NCI-H510A treated with DMSO at 0.1 percent for 48 hours (cell line): Measurements from ENCODE around the gene PRKG1.
"Not testable (repeated sequence)": the region's sequence is repeated elsewhere in the genome, so short reads cannot be mapped to it uniquely, and the experiment has no call there.

Source experiments
- DNase-seq: peaks from one replicate; lab custom pipeline; 2025; lab: John Stamatoyannopoulos, UW

PRKG1 gene

DNA sequence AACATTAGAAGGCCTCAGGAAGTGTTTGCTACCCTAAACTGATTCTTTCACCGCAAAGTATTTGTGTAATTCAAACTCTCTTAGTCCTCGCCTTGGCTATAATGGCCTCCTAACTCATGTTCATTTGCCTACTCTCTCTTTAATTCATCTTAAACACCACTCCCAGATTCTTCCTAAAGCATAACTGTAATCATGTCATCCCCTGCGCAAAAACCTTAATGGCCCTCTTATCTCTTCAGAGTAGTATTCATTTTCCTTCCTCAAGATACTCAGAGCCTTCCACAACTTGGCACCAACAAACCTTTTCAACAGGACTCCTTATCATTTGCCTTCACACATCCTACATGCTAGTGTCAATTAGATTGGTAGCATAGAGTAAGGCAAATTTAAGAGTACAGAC is 582.2 kb downstream of the PRKG1 start:
- no peak for DNase-seq

- no peak for DNase-seq
These were observed 583.7 kb downstream of the PRKG1 start for GRCh38 chr10:51658000-51658399.

GRCh38 chr10:51659344-51659743 is 585.1 kb downstream of the PRKG1 start:
- no peak for DNase-seq

- DNase-seq = no peak
These were observed 588.8 kb downstream of the PRKG1 start for GRCh38 chr10:51663086-51663485.

GRCh38 chr10:51666456-51666855 is 592.2 kb downstream of the PRKG1 start:
- DNase-seq = no peak

GRCh38 chr10:51667678-51668335 is 593.5 kb downstream of the PRKG1 start:
- DNase-seq = no peak

- no peak for DNase-seq
These were observed 594.0 kb downstream of the PRKG1 start for GRCh38 chr10:51668336-51668689.

- DNase-seq = no peak
These were observed 594.8 kb downstream of the PRKG1 start for GRCh38 chr10:51669041-51669440.

DNA sequence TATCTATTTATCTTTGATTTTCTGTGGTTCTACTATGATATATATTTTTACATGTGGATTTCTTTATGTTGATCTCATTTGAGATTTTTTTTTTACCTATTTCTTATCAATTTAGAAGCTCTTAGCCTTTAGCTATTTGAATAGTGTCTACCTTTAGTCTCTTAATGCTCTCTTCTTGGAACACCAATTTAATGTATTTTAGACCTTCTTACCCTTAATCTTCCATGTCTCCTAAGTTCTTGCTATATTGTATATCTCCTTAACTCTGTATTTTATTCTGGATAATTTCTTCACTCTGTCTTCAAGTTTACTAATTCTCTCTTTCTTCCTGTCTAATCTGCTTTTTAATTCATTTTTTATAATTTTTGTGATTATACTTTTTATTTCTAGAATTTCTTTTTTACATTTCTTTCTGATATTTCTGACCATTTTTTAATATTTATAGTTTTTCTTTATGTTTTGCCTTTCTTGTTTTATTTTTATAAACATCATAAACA is 597.8 kb downstream of the PRKG1 start:
- no peak for DNase-seq

- no peak for DNase-seq
These were observed 600.8 kb downstream of the PRKG1 start for GRCh38 chr10:51675088-51675487.

GRCh38 chr10:51679841-51680240 is 605.6 kb downstream of the PRKG1 start:
- no peak for DNase-seq

GRCh38 chr10:51683031-51683691 is 608.9 kb downstream of the PRKG1 start:
- no peak for DNase-seq

- DNase-seq = no peak
These were observed 611.5 kb downstream of the PRKG1 start for GRCh38 chr10:51685768-51686167.

GRCh38 chr10:51687296-51687695 is 613.0 kb downstream of the PRKG1 start:
- no peak for DNase-seq

DNA sequence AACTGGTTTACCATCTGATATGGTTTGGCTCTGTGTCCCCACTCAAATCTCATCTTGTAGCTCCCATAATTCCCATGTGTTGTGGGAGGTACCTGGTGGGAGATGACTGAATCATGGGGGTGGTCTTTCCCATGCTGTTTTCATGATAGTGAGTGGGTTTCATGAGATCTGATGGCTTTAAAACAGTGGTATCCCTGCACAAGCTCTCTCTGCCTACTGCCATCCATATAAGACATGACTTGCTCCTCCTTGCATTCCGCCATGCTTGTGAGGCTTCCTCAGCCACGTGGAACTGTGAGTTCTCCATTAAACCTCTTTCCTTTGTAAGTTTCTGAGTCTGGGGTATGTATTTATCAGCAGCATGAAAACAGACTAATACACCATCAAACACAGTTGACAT is 614.5 kb downstream of the PRKG1 start:
- DNase-seq = not testable (repeated sequence)

GRCh38 chr10:51689536-51689935 is 615.2 kb downstream of the PRKG1 start:
- no peak for DNase-seq

DNA sequence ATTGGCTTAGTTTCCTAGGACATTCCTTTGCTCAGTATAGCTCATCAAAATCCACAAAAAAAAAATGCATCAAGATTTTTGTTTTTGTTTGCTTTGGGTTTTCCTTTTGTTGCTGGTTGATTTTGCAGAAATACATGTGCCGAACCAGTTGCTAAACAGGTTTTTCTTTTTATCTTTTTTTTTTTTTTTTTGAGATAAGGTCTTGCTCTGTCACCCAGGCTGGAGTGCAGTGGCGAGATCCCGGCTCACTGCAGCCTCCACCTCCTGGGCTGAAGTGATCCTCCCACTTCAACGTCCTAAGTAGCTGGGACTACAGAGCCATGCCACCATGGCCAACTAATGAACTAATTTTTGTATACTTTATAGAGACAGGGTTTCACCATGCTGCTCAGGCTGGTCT is 616.8 kb downstream of the PRKG1 start:
- no peak for DNase-seq

DNA sequence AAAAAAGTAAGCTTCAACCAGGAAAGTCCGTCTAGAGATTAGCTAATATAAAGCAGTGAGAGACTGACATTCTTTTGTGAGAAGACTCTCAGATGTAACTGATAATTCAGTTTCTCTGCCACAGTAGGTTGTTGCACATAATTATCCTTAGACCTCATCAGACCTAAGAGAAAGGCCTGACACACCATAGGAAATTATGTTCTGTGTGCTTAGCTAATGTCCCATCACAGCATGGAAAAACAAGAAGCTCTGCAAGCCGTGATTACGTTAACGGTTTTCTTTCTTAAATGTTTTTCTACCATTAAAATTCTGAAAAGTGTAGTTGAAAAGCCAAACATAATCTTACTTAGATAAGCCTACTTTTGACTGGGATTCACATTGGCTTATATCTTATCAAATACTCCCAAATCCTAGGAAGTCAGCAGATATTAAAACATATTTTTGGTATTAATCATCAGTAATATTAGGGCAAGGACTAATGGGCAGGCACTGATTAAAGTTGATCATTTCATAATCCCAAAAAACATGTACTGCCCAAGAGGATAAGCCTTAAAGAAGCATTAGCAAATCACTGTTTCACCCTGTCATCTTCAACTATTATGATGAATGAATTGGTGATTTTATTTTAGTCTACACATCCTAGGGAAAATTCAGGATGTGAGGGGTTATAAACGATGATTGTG is 619.9 kb downstream of the PRKG1 start:
- no peak for DNase-seq

- DNase-seq = no peak
These were observed 622.0 kb downstream of the PRKG1 start for GRCh38 chr10:51696251-51696650.

DNA sequence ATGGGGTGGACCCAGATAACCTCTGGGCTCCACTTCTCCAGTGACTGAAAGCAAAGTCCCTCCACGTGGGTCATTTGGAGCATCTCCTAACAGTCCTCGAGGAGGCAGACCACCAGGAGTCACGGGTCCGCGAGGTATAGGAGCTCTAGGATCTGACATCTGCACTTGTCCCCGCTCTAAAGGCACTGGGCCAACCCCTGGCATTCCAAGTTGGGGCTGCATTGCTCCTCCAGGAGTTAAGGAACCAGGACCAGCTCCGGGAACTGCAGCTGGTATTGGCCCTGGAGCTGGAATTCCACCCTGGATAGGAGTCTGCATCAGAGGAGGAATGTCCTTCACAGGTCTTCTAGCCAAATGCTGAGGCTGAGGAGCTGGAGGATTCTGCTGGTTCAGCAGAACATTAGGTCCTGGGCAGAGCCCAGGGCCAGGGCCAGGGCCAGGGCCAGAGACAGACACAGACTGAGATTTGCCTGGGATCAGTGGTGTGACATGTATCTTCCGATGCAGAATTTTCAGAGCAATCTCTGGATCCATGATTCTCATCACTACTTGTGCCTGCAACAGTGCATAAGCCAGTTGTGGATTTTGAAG is 624.3 kb downstream of the PRKG1 start:
- DNase-seq = no peak

GRCh38 chr10:51699145-51699474 is 624.8 kb downstream of the PRKG1 start:
- no peak for DNase-seq

DNA sequence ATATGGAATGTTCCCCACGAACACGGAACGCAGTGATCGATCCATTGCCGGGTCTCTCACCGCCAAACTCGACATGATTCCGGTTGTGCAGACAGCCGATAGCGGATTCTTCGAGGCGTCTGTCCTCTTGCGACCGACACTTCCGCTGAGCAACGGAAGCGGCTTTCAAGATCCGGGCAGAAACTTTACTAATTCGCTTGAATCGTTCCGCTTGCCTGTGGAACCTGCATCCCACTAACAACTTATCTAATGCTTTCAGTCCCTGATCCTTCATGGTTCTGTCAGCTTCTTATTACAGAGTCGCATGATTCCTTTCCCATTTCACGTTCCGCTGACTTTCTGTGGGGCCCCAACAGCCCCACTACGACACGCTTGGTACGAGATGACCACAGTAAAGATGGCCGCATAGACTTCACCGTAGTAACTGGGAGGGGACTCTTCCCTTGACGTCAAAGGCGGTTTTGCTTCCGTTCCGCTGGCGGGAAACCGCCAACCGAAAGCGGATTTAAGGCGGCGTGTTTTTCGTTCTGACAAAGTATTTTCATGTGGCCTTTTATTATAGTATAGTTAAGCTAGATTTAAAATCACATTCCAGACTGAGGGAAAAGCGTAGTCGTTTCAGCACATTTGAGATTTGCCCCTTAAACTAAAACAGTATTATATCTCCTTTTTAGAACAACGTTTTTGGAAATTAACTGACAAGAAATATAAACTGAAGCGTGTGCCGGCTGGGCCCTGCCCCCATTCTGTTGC is 625.4 kb downstream of the PRKG1 start, which contains the start of gene CSTF2T:
Gene CSTF2T, minus strand, starts transcription at position 121 of the 753 bp plus-strand sequence. Its CDS starts 46 bp downstream, at position 75.
- peak; percentile 90 for DNase-seq
